Measurements from ENCODE around the gene BMPR1A.
A peak's percentile ranks its signal among the peaks of the same experiment; 100 is the strongest.

GRCh38 chr10:86749854-86750253 lies 6.6 kb upstream of the BMPR1A start:
- TF ChIP-seq CTCF (conservative IDR thresholded peaks at IDR 0.05; ENCODE audit: low read depth, low read length) (no peak), RCOR1 (IDR thresholded peaks at IDR 0.05; ENCODE audit: insufficient replicate concordance, low read length) (no peak), FOS (IDR thresholded peaks at IDR 0.05; ENCODE audit: low read depth, low read length) (no peak), POLR2A (IDR thresholded peaks at IDR 0.05; ENCODE audit: low read depth, low read length) (no peak), MAZ (IDR thresholded peaks at IDR 0.05; ENCODE audit: borderline replicate concordance, low read depth, low read length) (no peak), RAD21 (IDR thresholded peaks at IDR 0.05; ENCODE audit: low read length) (no peak), CEBPB (IDR thresholded peaks at IDR 0.05; ENCODE audit: low read depth, low read length) (peak; percentile 26; the same call in 1 of the 2 replicates)
